MM.1S (cell line): Measurements from ENCODE around the gene FYN.

Experiments
- DNase-seq: peaks from one replicate; pipeline ENCODE4 v3.0.0-alpha.2; 2015
- H2AFZ ChIP-seq: fragments of 300-600 bp; sonication (generic); 2 replicates; pipeline ENCODE4 v1.6.0; 2016; ENCODE audit warnings: antibody characterized with exemption, low read length
- H3F3A ChIP-seq: fragments of 300-600 bp; sonication (generic); 2 replicates; pipeline ENCODE4 v1.6.1; 2016; ENCODE audit warnings: mild to moderate bottlenecking, antibody characterized with exemption, low read length, moderate library complexity, mixed read lengths; ENCODE audit not compliant: insufficient read depth
- H3K27ac ChIP-seq: fragments of 300-600 bp; sonication (generic); 2 replicates; pipeline ENCODE4 v1.5.1; 2016; ENCODE audit warnings: mild to moderate bottlenecking, low read length
- H3K27me3 ChIP-seq: fragments of 300-600 bp; sonication (generic); replicated peaks from 2 replicates; pipeline ENCODE4 v1.6.0; 2016; ENCODE audit warnings: low read length; ENCODE audit not compliant: insufficient read depth
- H3K36me3 ChIP-seq: fragments of 300-600 bp; sonication (generic); replicated peaks from 2 replicates; pipeline ENCODE4 v1.6.1; 2016; ENCODE audit warnings: mild to moderate bottlenecking, low read length, mixed read lengths; ENCODE audit not compliant: insufficient read depth
- H3K4me1 ChIP-seq: fragments of 300-600 bp; sonication (generic); 2 replicates; pipeline ENCODE4 v1.6.1; 2016; ENCODE audit warnings: low read length, mixed read lengths
- H3K4me2 ChIP-seq: fragments of 300-600 bp; sonication (generic); 2 replicates; pipeline ENCODE4 v1.6.0; 2016; ENCODE audit warnings: low read depth, low read length
- H3K4me3 ChIP-seq: fragments of 300-600 bp; sonication (generic); 2 replicates; pipeline ENCODE4 v1.5.1; 2016; ENCODE audit warnings: low read length, mixed read lengths
- H3K79me2 ChIP-seq: fragments of 300-600 bp; sonication (generic); 2 replicates; pipeline ENCODE4 v1.6.1; 2016; ENCODE audit warnings: mixed run types, low read length, mixed read lengths
- H3K9ac ChIP-seq: fragments of 300-600 bp; sonication (generic); 2 replicates; pipeline ENCODE4 v1.6.1; 2016; ENCODE audit warnings: low read length, mixed read lengths
- H3K9me2 ChIP-seq: fragments of 300-600 bp; sonication (generic); replicated peaks from 2 replicates; pipeline ENCODE4 v1.6.1; 2016; ENCODE audit warnings: mild to moderate bottlenecking, low read length, mixed read lengths; ENCODE audit not compliant: insufficient read depth
- H3K9me3 ChIP-seq: fragments of 300-600 bp; sonication (generic); replicated peaks from 2 replicates; pipeline ENCODE4 v1.6.1; 2016; ENCODE audit warnings: mild to moderate bottlenecking, low read length, mixed read lengths; ENCODE audit not compliant: insufficient read depth
- H4K20me1 ChIP-seq: fragments of 300-600 bp; sonication (generic); 2 replicates; pipeline ENCODE4 v1.6.1; 2016; ENCODE audit warnings: mild to moderate bottlenecking, low read length, moderate library complexity, mixed read lengths; ENCODE audit not compliant: insufficient read depth
- EZH2 ChIP-seq: fragments of 300-600 bp; sonication (generic); optimal IDR thresholded peaks from 2 replicates; pipeline ENCODE3; 2017; ENCODE audit warnings: low read depth, mild to moderate bottlenecking, antibody characterized with exemption, low read length, mixed read lengths
- EZH2phosphoT487 ChIP-seq: fragments of 300-600 bp; sonication (generic); IDR thresholded peaks from 2 replicates; pipeline ENCODE4 v1.6.1; 2018; ENCODE audit warnings: antibody characterized with exemption, low read length
- TF ChIP-seq, protein P1 (sequence below): fragments of 300-600 bp; sonication (generic); IDR thresholded peaks from 2 replicates; pipeline ENCODE4 v1.5.1; 2016; ENCODE audit warnings: antibody characterized with exemption, low read length, mixed read lengths

FYN gene

GRCh38 chr6:111773501-111774345 is 99.5 kb downstream of the FYN start:
- Histone ChIP-seq H3K79me2 (no peaks in the 10 kb centered on the region), H3K4me3 (no peak overlapping the region), H4K20me1 (no peaks in the 10 kb centered on the region), H3K9me2 (no peaks in the 10 kb centered on the region), H3K9ac (no peak overlapping the region), H3K4me2 (no peak overlapping the region), H3K4me1 (peaks cover 18% of the 10 kb centered on the region), H3K27ac (no peak overlapping the region), H3K27me3 (no peaks in the 10 kb centered on the region), H3K36me3 (no peaks in the 10 kb centered on the region), H3F3A (no peaks in the 10 kb centered on the region), H3K9me3 (no peaks in the 10 kb centered on the region), H2AFZ (no peak overlapping the region)
- TF ChIP-seq, protein P1, sequence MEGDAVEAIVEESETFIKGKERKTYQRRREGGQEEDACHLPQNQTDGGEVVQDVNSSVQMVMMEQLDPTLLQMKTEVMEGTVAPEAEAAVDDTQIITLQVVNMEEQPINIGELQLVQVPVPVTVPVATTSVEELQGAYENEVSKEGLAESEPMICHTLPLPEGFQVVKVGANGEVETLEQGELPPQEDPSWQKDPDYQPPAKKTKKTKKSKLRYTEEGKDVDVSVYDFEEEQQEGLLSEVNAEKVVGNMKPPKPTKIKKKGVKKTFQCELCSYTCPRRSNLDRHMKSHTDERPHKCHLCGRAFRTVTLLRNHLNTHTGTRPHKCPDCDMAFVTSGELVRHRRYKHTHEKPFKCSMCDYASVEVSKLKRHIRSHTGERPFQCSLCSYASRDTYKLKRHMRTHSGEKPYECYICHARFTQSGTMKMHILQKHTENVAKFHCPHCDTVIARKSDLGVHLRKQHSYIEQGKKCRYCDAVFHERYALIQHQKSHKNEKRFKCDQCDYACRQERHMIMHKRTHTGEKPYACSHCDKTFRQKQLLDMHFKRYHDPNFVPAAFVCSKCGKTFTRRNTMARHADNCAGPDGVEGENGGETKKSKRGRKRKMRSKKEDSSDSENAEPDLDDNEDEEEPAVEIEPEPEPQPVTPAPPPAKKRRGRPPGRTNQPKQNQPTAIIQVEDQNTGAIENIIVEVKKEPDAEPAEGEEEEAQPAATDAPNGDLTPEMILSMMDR, result no peak
- TF ChIP-seq EZH2phosphoT487 (no peak), EZH2 (no peak)
- DNase-seq, result no peak

- no peaks in the 10 kb centered on the region for H4K20me1 ChIP-seq
- no peak overlapping the region for H3K4me3 ChIP-seq
- H2AFZ ChIP-seq, result no peak overlapping the region
- no peak overlapping the region for H3K4me2 ChIP-seq
- peaks cover 22% of the 10 kb centered on the region for H3K4me1 ChIP-seq
- no peaks in the 10 kb centered on the region for H3K36me3 ChIP-seq
- no peaks in the 10 kb centered on the region for H3K79me2 ChIP-seq
- no peak for DNase-seq
- H3F3A ChIP-seq, result no peaks in the 10 kb centered on the region
- H3K27me3 ChIP-seq, result no peaks in the 10 kb centered on the region
- H3K9me2 ChIP-seq, result no peaks in the 10 kb centered on the region
- no peaks in the 10 kb centered on the region for H3K9me3 ChIP-seq
- TF ChIP-seq, protein P1, result no peak
- no peak for TF ChIP-seq EZH2phosphoT487
- no peak for TF ChIP-seq EZH2
- H3K9ac ChIP-seq, result no peak overlapping the region
- no peak overlapping the region for H3K27ac ChIP-seq
Observed at GRCh38 chr6:111772381-111772780, 100.9 kb downstream of the FYN start.

DNA sequence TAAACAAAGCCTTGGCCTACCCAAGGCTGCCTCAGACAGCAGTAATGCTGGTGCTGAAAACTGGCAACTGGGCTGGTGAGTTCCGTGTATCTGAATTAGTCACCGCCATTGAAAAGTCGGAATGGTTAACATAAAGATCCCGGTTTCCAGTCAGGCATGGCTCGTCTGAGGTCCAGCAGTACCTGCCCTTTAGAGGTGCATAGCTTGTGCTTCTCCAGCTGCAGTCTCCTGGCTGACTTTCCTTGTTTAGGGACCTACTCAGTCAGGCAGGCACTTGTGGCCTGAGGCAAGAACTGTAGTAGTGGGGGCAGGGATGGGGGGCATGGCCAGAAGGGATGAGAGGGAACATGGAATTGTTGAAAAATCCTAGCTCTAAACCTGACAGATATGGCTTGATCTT is 101.6 kb downstream of the FYN start:
- no peak overlapping the region for H3K27ac ChIP-seq
- H4K20me1 ChIP-seq, result no peaks in the 10 kb centered on the region
- H3F3A ChIP-seq, result no peaks in the 10 kb centered on the region
- H3K4me1 ChIP-seq, result peaks cover 22% of the 10 kb centered on the region
- no peak overlapping the region for H3K9ac ChIP-seq
- H3K36me3 ChIP-seq, result no peaks in the 10 kb centered on the region
- H3K79me2 ChIP-seq, result no peaks in the 10 kb centered on the region
- no peaks in the 10 kb centered on the region for H3K9me3 ChIP-seq
- no peaks in the 10 kb centered on the region for H3K27me3 ChIP-seq
- TF ChIP-seq EZH2, result no peak
- no peak overlapping the region for H2AFZ ChIP-seq
- H3K9me2 ChIP-seq, result no peaks in the 10 kb centered on the region
- no peak for DNase-seq
- no peak overlapping the region for H3K4me2 ChIP-seq
- H3K4me3 ChIP-seq, result no peak overlapping the region

GRCh38 chr6:111771094-111771432 is 102.2 kb downstream of the FYN start:
- H3K4me1 ChIP-seq, result peaks cover 22% of the 10 kb centered on the region
- no peaks in the 10 kb centered on the region for H3K79me2 ChIP-seq
- DNase-seq, result no peak
- H3K9me3 ChIP-seq, result no peaks in the 10 kb centered on the region
- no peaks in the 10 kb centered on the region for H3F3A ChIP-seq
- H3K9ac ChIP-seq, result no peak overlapping the region
- TF ChIP-seq, protein P1, result no peak
- TF ChIP-seq EZH2, result no peak
- H3K27ac ChIP-seq, result no peak overlapping the region
- no peak overlapping the region for H3K4me2 ChIP-seq
- H2AFZ ChIP-seq, result no peak overlapping the region
- H3K9me2 ChIP-seq, result no peaks in the 10 kb centered on the region
- no peaks in the 10 kb centered on the region for H3K36me3 ChIP-seq
- H3K27me3 ChIP-seq, result no peaks in the 10 kb centered on the region
- H3K4me3 ChIP-seq, result no peak overlapping the region
- no peaks in the 10 kb centered on the region for H4K20me1 ChIP-seq
